HAP-1 (cell line): ENCODE measurements around the gene RNF149.

Source experiments
- DNase-seq, 2 experiments: peaks; one replicate each; pipeline ENCODE4 v3.0.0-alpha.2; 2016 to 2020; ENCODE audit warnings: low spot score in 2 of 2
- H3K27me3 ChIP-seq: fragments of 250-450 bp; sonication (Bioruptor Pico); 2 replicates; pipeline ENCODE4 v1.5.1; 2020; ENCODE audit warnings: low read depth, mild to moderate bottlenecking, moderate library complexity
- H3K36me3 ChIP-seq: fragments of 250-450 bp; sonication (Bioruptor Pico); replicated peaks from 2 replicates; pipeline ENCODE4 v1.5.1; 2020; ENCODE audit warnings: mild to moderate bottlenecking
- H3K4me1 ChIP-seq: fragments of 250-450 bp; sonication (Bioruptor Pico); 2 replicates; pipeline ENCODE4 v1.5.1; 2020; ENCODE audit warnings: mild to moderate bottlenecking
- H3K4me3 ChIP-seq: fragments of 250-450 bp; sonication (Bioruptor Pico); 2 replicates; pipeline ENCODE4 v1.5.1; 2020; ENCODE audit warnings: mild to moderate bottlenecking, moderate library complexity
- H3K9me3 ChIP-seq: fragments of 250-450 bp; sonication (Bioruptor Pico); 2 replicates; pipeline ENCODE4 v1.5.1; 2020; ENCODE audit warnings: mild to moderate bottlenecking, moderate library complexity
- in situ Hi-C: fragments of 300-500 bp; cut with MboI; formaldehyde crosslinking; loops from 3 replicates; pipeline ENCODE4 v1.14.3; 2020; ENCODE audit warnings: low sequenced_read_pairs, inconsistent platforms, mixed read lengths

Gene RNF149

GRCh38 chr2:101342625-101343008 is 34.1 kb upstream of the RNF149 start:
- in situ Hi-C loops, result no loop called here

GRCh38 chr2:101341901-101342624 is 33.6 kb upstream of the RNF149 start:
- in situ Hi-C loops, result no loop called here
- H3K4me3 ChIP-seq, result peak overlapping the region; percentile 25
- peak; percentile 75 to 92 for DNase-seq

More at GRCh38 chr2:101342625-101343008, 34.1 kb upstream of the RNF149 start:
- H3K9me3 ChIP-seq, result no peaks in the 10 kb centered on the region
- no peaks in the 10 kb centered on the region for H3K36me3 ChIP-seq
- H3K27me3 ChIP-seq, result 0 out of 2 replicates have a peak, but pooled peaks cover 5% of the 10 kb centered on the region
- DNase-seq, result no peak
- no peaks in the 10 kb centered on the region for H3K4me1 ChIP-seq
- H3K4me3 ChIP-seq, result no peak overlapping the region

GRCh38 chr2:101341421-101341820 is 32.9 kb upstream of the RNF149 start:
- Histone ChIP-seq H3K4me3 (peak overlapping the region; percentile 25), H3K4me1 (no peaks in the 10 kb centered on the region), H3K36me3 (no peaks in the 10 kb centered on the region), H3K9me3 (no peaks in the 10 kb centered on the region), H3K27me3 (0 out of 2 replicates have a peak, but pooled peaks cover 1% of the 10 kb centered on the region)
- DNase-seq, result peak; percentile 80 to 90
- in situ Hi-C loops, result no loop called here

More at GRCh38 chr2:101341901-101342624, 33.6 kb upstream of the RNF149 start:
- Histone ChIP-seq H3K4me1 (no peaks in the 10 kb centered on the region), H3K9me3 (no peaks in the 10 kb centered on the region), H3K36me3 (no peaks in the 10 kb centered on the region), H3K27me3 (0 out of 2 replicates have a peak, but pooled peaks cover 5% of the 10 kb centered on the region)

- Histone ChIP-seq H3K27me3 (no peaks in the 10 kb centered on the region), H3K36me3 (no peaks in the 10 kb centered on the region), H3K9me3 (no peaks in the 10 kb centered on the region), H3K4me3 (no peak overlapping the region), H3K4me1 (no peaks in the 10 kb centered on the region)
- no peak for DNase-seq
- in situ Hi-C loops, result no loop called here
Observed at GRCh38 chr2:101340141-101340551, 31.6 kb upstream of the RNF149 start.

GRCh38 chr2:101339266-101339880 is 30.9 kb upstream of the RNF149 start:
- H3K9me3 ChIP-seq, result no peaks in the 10 kb centered on the region
- H3K4me3 ChIP-seq, result no peak overlapping the region
- H3K4me1 ChIP-seq, result no peaks in the 10 kb centered on the region
- in situ Hi-C loops, result no loop called here
- no peaks in the 10 kb centered on the region for H3K36me3 ChIP-seq
- no peak for DNase-seq
- H3K27me3 ChIP-seq, result no peaks in the 10 kb centered on the region

- in situ Hi-C loops, result no loop called here
- DNase-seq, result no peak
Observed at GRCh38 chr2:101337877-101338276, 29.4 kb upstream of the RNF149 start.

GRCh38 chr2:101332885-101333766 is 24.6 kb upstream of the RNF149 start:
- Histone ChIP-seq H3K36me3 (no peaks in the 10 kb centered on the region), H3K9me3 (no peaks in the 10 kb centered on the region), H3K4me1 (no peaks in the 10 kb centered on the region), H3K4me3 (no peak overlapping the region), H3K27me3 (no peaks in the 10 kb centered on the region)
- no peak for DNase-seq
- in situ Hi-C loops, result no loop called here

More at GRCh38 chr2:101337877-101338276, 29.4 kb upstream of the RNF149 start:
- no peaks in the 10 kb centered on the region for H3K36me3 ChIP-seq
- H3K4me3 ChIP-seq, result no peak overlapping the region
- H3K9me3 ChIP-seq, result no peaks in the 10 kb centered on the region
- H3K4me1 ChIP-seq, result no peaks in the 10 kb centered on the region
- H3K27me3 ChIP-seq, result no peaks in the 10 kb centered on the region

GRCh38 chr2:101331202-101331601 is 22.7 kb upstream of the RNF149 start:
- Histone ChIP-seq H3K9me3 (no peaks in the 10 kb centered on the region; the same call in 1 of the 2 replicates), H3K4me1 (no peaks in the 10 kb centered on the region), H3K27me3 (no peaks in the 10 kb centered on the region), H3K4me3 (no peak overlapping the region), H3K36me3 (no peaks in the 10 kb centered on the region)
- in situ Hi-C loops, result no loop called here
- no peak for DNase-seq

GRCh38 chr2:101330253-101330933 is 21.9 kb upstream of the RNF149 start:
- in situ Hi-C loops, result no loop called here
- peak in 1 of 2 experiments; percentile 41 for DNase-seq

GRCh38 chr2:101329026-101329425 is 20.5 kb upstream of the RNF149 start:
- no peaks in the 10 kb centered on the region for H3K36me3 ChIP-seq
- peaks cover 5% of the 10 kb centered on the region; the same call in 1 of the 2 replicates for H3K9me3 ChIP-seq
- no peak for DNase-seq
- H3K4me1 ChIP-seq, result no peaks in the 10 kb centered on the region
- H3K4me3 ChIP-seq, result no peak overlapping the region
- in situ Hi-C loops, result no loop called here
- no peaks in the 10 kb centered on the region for H3K27me3 ChIP-seq

More at GRCh38 chr2:101330253-101330933, 21.9 kb upstream of the RNF149 start:
- Histone ChIP-seq H3K4me3 (no peak overlapping the region), H3K27me3 (no peaks in the 10 kb centered on the region), H3K4me1 (no peaks in the 10 kb centered on the region), H3K9me3 (peaks cover 5% of the 10 kb centered on the region; the same call in 1 of the 2 replicates), H3K36me3 (no peaks in the 10 kb centered on the region)

- peaks cover 5% of the 10 kb centered on the region; the same call in 1 of the 2 replicates for H3K9me3 ChIP-seq
- no peak for DNase-seq
- H3K4me3 ChIP-seq, result no peak overlapping the region
- no peaks in the 10 kb centered on the region for H3K36me3 ChIP-seq
- in situ Hi-C loops, result no loop called here
- no peaks in the 10 kb centered on the region for H3K27me3 ChIP-seq
- no peaks in the 10 kb centered on the region for H3K4me1 ChIP-seq
Observed at GRCh38 chr2:101328474-101329007, 20.0 kb upstream of the RNF149 start.

GRCh38 chr2:101327863-101328394 is 19.4 kb upstream of the RNF149 start:
- no peak for DNase-seq
- H3K9me3 ChIP-seq, result peaks cover 5% of the 10 kb centered on the region; the same call in 1 of the 2 replicates
- no peaks in the 10 kb centered on the region for H3K27me3 ChIP-seq
- H3K4me3 ChIP-seq, result no peak overlapping the region
- H3K4me1 ChIP-seq, result no peaks in the 10 kb centered on the region
- in situ Hi-C loops, result no loop called here
- H3K36me3 ChIP-seq, result no peaks in the 10 kb centered on the region

- Histone ChIP-seq H3K36me3 (no peaks in the 10 kb centered on the region), H3K9me3 (peaks cover 5% of the 10 kb centered on the region; the same call in 1 of the 2 replicates), H3K4me3 (no peak overlapping the region), H3K27me3 (no peaks in the 10 kb centered on the region), H3K4me1 (no peaks in the 10 kb centered on the region)
- in situ Hi-C loops, result no loop called here
- no peak for DNase-seq
Observed at GRCh38 chr2:101325425-101325824, 16.9 kb upstream of the RNF149 start.
